ENCODE data around the gene IDI2. TPM values are rescaled to one million over a fixed set of nuclear protein-coding genes. Genes with fewer than 3 reads are reported as not detected.

Gene IDI2
- polyA plus RNA-seq, 4 donors, result 0.03 TPM; not detected in 3

- H3K27me3 ChIP-seq (ENCODE audit: control insufficient read depth in 3 of 3, insufficient read depth in 3 of 3, low read length in 3 of 3), result no peaks in the 10 kb centered on the region
- DNase-seq, result peak; percentile 99
- WGBS, 3 donors, result 0% methylated on average over 69 to 74 of the region's 74 CpGs
- peaks cover 0 to 8% (median 0%) of the 10 kb centered on the region in 3 donors for H3K36me3 ChIP-seq (ENCODE audit: control insufficient read depth in 3 of 3, insufficient read depth in 2 of 3, low read depth in 1 of 3, low read length in 3 of 3)
- H3K4me1 ChIP-seq (ENCODE audit: control insufficient read depth in 3 of 3, insufficient read depth in 2 of 3, low read depth in 1 of 3, low read length in 2 of 3), result peaks cover 0 to 47% (median 15%) of the 10 kb centered on the region in 3 donors
- H3K4me3 ChIP-seq (ENCODE audit: low read depth in 1 of 3, low read length in 3 of 3), result peak within 1 kb of the TSS; percentile 88 to 98 (median 98)
- H3K9me3 ChIP-seq (ENCODE audit: control insufficient read depth in 2 of 2, insufficient read depth in 1 of 2, low read depth in 1 of 2, low read length in 1 of 2), result no peaks in the 10 kb centered on the region
- FAIRE-seq, result no peak
- peak within 1 kb of the TSS; percentile 77 to 87 (median 86) for H3K27ac ChIP-seq (ENCODE audit: low read depth in 1 of 3, low read length in 2 of 3)
Measured at GRCh38 chr10:987870-988666, 37.6 kb downstream of the IDI2 start, which contains the start of gene GTPBP4. Gene GTPBP4 (plus strand): TSS chr10:988434. CDS start chr10:988480, 46 bp downstream.

DNA sequence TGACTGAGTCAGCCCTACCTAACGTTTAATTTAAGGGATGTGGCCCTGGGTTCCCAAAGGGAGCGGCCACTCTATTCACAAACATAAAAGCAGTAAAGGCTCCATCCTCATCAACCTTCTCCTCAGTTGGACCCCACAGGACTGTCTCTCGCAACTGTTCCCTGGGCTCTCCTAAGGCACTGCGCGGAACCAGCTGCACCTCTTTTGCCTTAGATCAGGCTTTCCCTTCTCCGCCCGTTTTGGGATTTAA, 38.1 kb downstream of the IDI2 start:
- 2 to 7% (median 5%) methylated on average over 7 of the region's 7 CpGs for WGBS, 3 donors
- peaks cover 0 to 47% (median 15%) of the 10 kb centered on the region in 3 donors for H3K4me1 ChIP-seq (ENCODE audit: control insufficient read depth in 3 of 3, insufficient read depth in 2 of 3, low read depth in 1 of 3, low read length in 2 of 3)
- DNase-seq, result peak in 1 of 2 donors; percentile 73
- H3K4me3 ChIP-seq (ENCODE audit: low read depth in 1 of 3, low read length in 3 of 3), result peak overlapping the region; percentile 88 to 98 (median 98)
- peak overlapping the region; percentile 77 to 87 (median 86) for H3K27ac ChIP-seq (ENCODE audit: low read depth in 1 of 3, low read length in 2 of 3)
- peaks cover 0 to 3% (median 0%) of the 10 kb centered on the region in 3 donors for H3K36me3 ChIP-seq (ENCODE audit: control insufficient read depth in 3 of 3, insufficient read depth in 2 of 3, low read depth in 1 of 3, low read length in 3 of 3)
- no peaks in the 10 kb centered on the region for H3K27me3 ChIP-seq (ENCODE audit: control insufficient read depth in 3 of 3, insufficient read depth in 3 of 3, low read length in 3 of 3)
- no peak for FAIRE-seq
- H3K9me3 ChIP-seq (ENCODE audit: control insufficient read depth in 2 of 2, insufficient read depth in 1 of 2, low read depth in 1 of 2, low read length in 1 of 2), result no peaks in the 10 kb centered on the region

DNA sequence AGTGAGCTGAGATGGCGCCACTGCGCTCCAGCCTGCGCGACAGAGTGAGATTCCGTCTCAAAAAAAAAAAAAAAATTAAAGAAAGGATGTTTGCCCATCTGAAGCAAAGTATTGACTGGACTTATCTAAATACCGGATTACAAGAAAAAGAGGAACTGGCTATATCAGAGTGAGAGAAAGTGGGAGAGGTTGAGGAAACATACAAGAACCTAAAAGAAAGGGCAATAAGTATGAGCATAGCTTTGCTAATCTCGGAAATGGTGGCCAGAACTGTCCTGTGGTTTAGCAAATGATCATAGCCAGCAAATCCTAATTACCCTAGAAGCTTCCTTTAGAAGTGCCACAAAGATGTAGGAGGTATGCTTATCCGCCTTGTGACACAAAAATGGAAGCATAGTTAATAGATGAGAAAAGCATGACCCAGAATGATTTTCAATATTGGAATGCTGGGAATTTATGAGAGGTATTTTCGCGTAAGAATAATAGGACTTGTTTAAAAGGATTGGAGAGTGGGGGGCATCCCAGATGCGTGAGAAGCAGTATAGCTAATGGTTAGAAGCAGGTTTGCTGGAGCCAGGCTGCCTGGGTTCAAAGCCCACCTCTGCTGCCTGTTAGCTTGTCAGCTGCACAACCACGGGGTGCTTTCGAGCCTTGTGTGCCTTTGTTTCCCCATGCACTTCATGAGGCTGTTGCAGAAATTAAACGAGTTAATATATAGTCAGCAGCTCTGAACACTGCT, 38.6 kb downstream of the IDI2 start:
- H3K4me3 ChIP-seq (ENCODE audit: low read depth in 1 of 3, low read length in 3 of 3), result peak overlapping the region in 2 of 3 donors; percentile 88 to 98
- peak overlapping the region in 2 of 3 donors; percentile 86 to 87 for H3K27ac ChIP-seq (ENCODE audit: low read depth in 1 of 3, low read length in 2 of 3)
- H3K27me3 ChIP-seq (ENCODE audit: control insufficient read depth in 3 of 3, insufficient read depth in 3 of 3, low read length in 3 of 3), result no peaks in the 10 kb centered on the region
- FAIRE-seq (no peak), DNase-seq (no peak)
- H3K36me3 ChIP-seq (ENCODE audit: control insufficient read depth in 3 of 3, insufficient read depth in 2 of 3, low read depth in 1 of 3, low read length in 3 of 3), result peaks cover 0 to 3% (median 0%) of the 10 kb centered on the region in 3 donors
- H3K9me3 ChIP-seq (ENCODE audit: control insufficient read depth in 2 of 2, insufficient read depth in 1 of 2, low read depth in 1 of 2, low read length in 1 of 2), result no peaks in the 10 kb centered on the region
- peaks cover 0 to 47% (median 15%) of the 10 kb centered on the region in 3 donors for H3K4me1 ChIP-seq (ENCODE audit: control insufficient read depth in 3 of 3, insufficient read depth in 2 of 3, low read depth in 1 of 3, low read length in 2 of 3)
- WGBS, 3 donors, result 71 to 74% (median 71%) methylated on average over 14 of the region's 14 CpGs

- no peak for FAIRE-seq
- Histone ChIP-seq H3K4me3 (ENCODE audit: low read depth in 1 of 3, low read length in 3 of 3) (no peak overlapping the region), H3K9me3 (ENCODE audit: control insufficient read depth in 2 of 2, insufficient read depth in 1 of 2, low read depth in 1 of 2, low read length in 1 of 2) (peaks cover 0 to 6% of the 10 kb centered on the region in 2 donors), H3K27me3 (ENCODE audit: control insufficient read depth in 3 of 3, insufficient read depth in 3 of 3, low read length in 3 of 3) (no peaks in the 10 kb centered on the region), H3K36me3 (ENCODE audit: control insufficient read depth in 3 of 3, insufficient read depth in 2 of 3, low read depth in 1 of 3, low read length in 3 of 3) (peaks cover 0 to 3% (median 0%) of the 10 kb centered on the region in 3 donors), H3K4me1 (ENCODE audit: control insufficient read depth in 3 of 3, insufficient read depth in 2 of 3, low read depth in 1 of 3, low read length in 2 of 3) (peaks cover 0 to 47% (median 15%) of the 10 kb centered on the region in 3 donors), H3K27ac (ENCODE audit: low read depth in 1 of 3, low read length in 2 of 3) (peak overlapping the region in 2 of 3 donors; percentile 24 to 40)
- DNase-seq, result peak; percentile 50 to 66
- WGBS, 3 donors, result 20 to 70% (median 49%) methylated on average over 7 of the region's 7 CpGs
Measured at GRCh38 chr10:986137-986825, 39.4 kb downstream of the IDI2 start.

DNA sequence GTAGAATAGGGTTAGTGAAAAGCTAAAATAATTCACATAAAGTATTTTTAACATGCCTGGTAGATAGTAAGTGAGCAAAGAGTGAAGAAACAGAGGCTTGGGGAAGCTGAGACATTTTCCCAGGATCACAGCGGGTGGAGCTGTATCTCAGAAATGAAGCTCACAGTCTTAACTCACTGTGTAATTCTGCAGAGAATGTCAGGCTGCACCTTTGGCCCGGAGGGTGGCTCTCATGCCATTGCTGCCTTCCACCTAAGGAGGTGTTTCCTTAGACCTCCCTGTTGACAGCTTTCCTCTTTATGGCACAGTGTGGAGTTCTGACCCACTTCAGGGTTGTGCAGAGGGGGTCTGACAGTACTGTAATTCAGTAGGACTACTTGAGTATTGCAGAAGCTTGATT, 40.3 kb downstream of the IDI2 start:
- no peaks in the 10 kb centered on the region for H3K36me3 ChIP-seq (ENCODE audit: control insufficient read depth in 3 of 3, insufficient read depth in 2 of 3, low read depth in 1 of 3, low read length in 3 of 3)
- DNase-seq, result peak in 1 of 2 donors; percentile 30
- WGBS, 3 donors, result 87 to 95% (median 88%) methylated on average over 2 of the region's 2 CpGs
- no peak for FAIRE-seq
- peaks cover 0 to 47% (median 10%) of the 10 kb centered on the region in 3 donors for H3K4me1 ChIP-seq (ENCODE audit: control insufficient read depth in 3 of 3, insufficient read depth in 2 of 3, low read depth in 1 of 3, low read length in 2 of 3)
- peak overlapping the region in 1 of 3 donors; percentile 77 for H3K27ac ChIP-seq (ENCODE audit: low read depth in 1 of 3, low read length in 2 of 3)
- H3K4me3 ChIP-seq (ENCODE audit: low read depth in 1 of 3, low read length in 3 of 3), result no peak overlapping the region
- no peaks in the 10 kb centered on the region for H3K27me3 ChIP-seq (ENCODE audit: control insufficient read depth in 3 of 3, insufficient read depth in 3 of 3, low read length in 3 of 3)
- H3K9me3 ChIP-seq (ENCODE audit: control insufficient read depth in 2 of 2, insufficient read depth in 1 of 2, low read depth in 1 of 2, low read length in 1 of 2), result peaks cover 0 to 15% of the 10 kb centered on the region in 2 donors

DNA sequence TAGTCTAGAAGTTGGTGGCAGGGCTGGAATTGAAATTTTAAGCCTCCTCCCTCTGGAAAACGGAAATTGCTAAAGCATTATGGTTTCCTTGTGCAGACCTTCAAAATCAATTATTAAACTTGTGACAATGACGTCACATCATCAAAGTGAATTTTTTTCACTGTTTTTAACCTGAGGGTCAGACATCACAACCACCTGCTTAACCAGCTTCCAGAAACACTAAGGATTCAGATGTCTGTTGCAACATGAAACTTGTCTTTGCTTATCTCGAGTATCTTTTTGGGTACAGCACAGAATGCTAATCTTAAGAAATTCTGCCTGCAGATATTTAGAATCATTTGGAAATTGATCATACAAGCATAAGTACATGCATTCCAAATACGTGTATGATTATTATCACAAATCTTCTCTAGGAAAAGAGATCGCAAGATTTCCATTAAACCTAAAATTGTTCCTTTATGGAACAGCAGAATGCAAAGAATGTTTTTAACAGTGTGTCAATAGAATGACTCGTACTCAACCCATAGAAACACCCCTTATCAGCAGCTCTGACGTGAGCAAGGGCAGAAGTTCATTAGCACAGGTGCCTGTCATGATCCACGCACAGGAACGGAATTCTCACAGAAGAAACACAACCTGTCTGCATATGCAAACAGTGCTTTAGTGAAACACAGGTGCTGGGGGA, 41.5 kb downstream of the IDI2 start:
- peaks cover 2 to 25% of the 10 kb centered on the region in 2 donors for H3K9me3 ChIP-seq (ENCODE audit: control insufficient read depth in 2 of 2, insufficient read depth in 1 of 2, low read depth in 1 of 2, low read length in 1 of 2)
- no peak for FAIRE-seq
- H3K36me3 ChIP-seq (ENCODE audit: control insufficient read depth in 3 of 3, insufficient read depth in 2 of 3, low read depth in 1 of 3, low read length in 3 of 3), result no peaks in the 10 kb centered on the region
- H3K4me1 ChIP-seq (ENCODE audit: control insufficient read depth in 3 of 3, insufficient read depth in 2 of 3, low read depth in 1 of 3, low read length in 2 of 3), result peaks cover 0 to 39% (median 5%) of the 10 kb centered on the region in 3 donors
- no peaks in the 10 kb centered on the region for H3K27me3 ChIP-seq (ENCODE audit: control insufficient read depth in 3 of 3, insufficient read depth in 3 of 3, low read length in 3 of 3)
- WGBS, 3 donors, result 49 to 72% (median 60%) methylated on average over 9 of the region's 9 CpGs
- peak; percentile 84 to 89 for DNase-seq
- no peak overlapping the region for H3K4me3 ChIP-seq (ENCODE audit: low read depth in 1 of 3, low read length in 3 of 3)
- H3K27ac ChIP-seq (ENCODE audit: low read depth in 1 of 3, low read length in 2 of 3), result peak overlapping the region in 1 of 3 donors; percentile 77

- no peak for FAIRE-seq
- peaks cover 0 to 38% (median 5%) of the 10 kb centered on the region in 3 donors for H3K4me1 ChIP-seq (ENCODE audit: control insufficient read depth in 3 of 3, insufficient read depth in 2 of 3, low read depth in 1 of 3, low read length in 2 of 3)
Measured at GRCh38 chr10:983401-983800, 42.3 kb downstream of the IDI2 start.

More at GRCh38 chr10:983401-983800, 42.3 kb downstream of the IDI2 start:
- DNase-seq, result no peak
- H3K27ac ChIP-seq (ENCODE audit: low read depth in 1 of 3, low read length in 2 of 3), result peak overlapping the region in 1 of 3 donors; percentile 77
- no peaks in the 10 kb centered on the region for H3K36me3 ChIP-seq (ENCODE audit: control insufficient read depth in 3 of 3, insufficient read depth in 2 of 3, low read depth in 1 of 3, low read length in 3 of 3)
- H3K9me3 ChIP-seq (ENCODE audit: control insufficient read depth in 2 of 2, insufficient read depth in 1 of 2, low read depth in 1 of 2, low read length in 1 of 2), result peaks cover 2 to 30% of the 10 kb centered on the region in 2 donors
- H3K27me3 ChIP-seq (ENCODE audit: control insufficient read depth in 3 of 3, insufficient read depth in 3 of 3, low read length in 3 of 3), result no peaks in the 10 kb centered on the region
- no peak overlapping the region for H3K4me3 ChIP-seq (ENCODE audit: low read depth in 1 of 3, low read length in 3 of 3)
- 94 to 95% (median 94%) methylated on average over 6 of the region's 6 CpGs for WGBS, 3 donors
